Spleen (tissue), 11 donors: Measurements from ENCODE around the gene FAF1. TPM values are rescaled to one million over a fixed set of nuclear protein-coding genes. Genes with fewer than 3 reads are reported as not detected.
"Not testable (repeated sequence)": the region's sequence is repeated elsewhere in the genome, so short reads cannot be mapped to it uniquely, and the experiment has no call there.

Experiments
- DNase-seq: peaks from one replicate; pipeline ENCODE4 v3.0.0-alpha.2; 2020
- H3K27ac ChIP-seq, 8 donors: fragments of 200-600 bp; sonication (generic) in 7 of 8; 1 replicate in 4 of 8; 2 replicates in 4 of 8; pipeline versions ENCODE4 v1.5.0 to v1.8.0; 2016 to 2021; ENCODE audit warnings: inconsistent platforms in 4 of 8, mild to moderate bottlenecking in 4 of 8, moderate library complexity in 1 of 8
- H3K27me3 ChIP-seq, 7 donors: fragments of 200-600 bp; sonication (generic) in 6 of 7; replicated peaks in 1 of 7; 1 replicate in 4 of 7; 2 replicates in 3 of 7; pipeline versions ENCODE4 v1.5.0 to v1.8.0; 2016 to 2021; ENCODE audit warnings: inconsistent platforms in 3 of 7, mild to moderate bottlenecking in 1 of 7
- H3K36me3 ChIP-seq, 6 donors: fragments of 200-600 bp; sonication (generic) in 5 of 6; 1 replicate in 4 of 6; 2 replicates in 2 of 6; pipeline versions ENCODE4 v1.5.0 to v1.8.0; 2016 to 2021; ENCODE audit warnings: inconsistent platforms in 2 of 6
- H3K4me1 ChIP-seq, 6 donors: fragments of 200-600 bp; sonication (generic) in 5 of 6; 1 replicate in 3 of 6; 2 replicates in 3 of 6; pipeline versions ENCODE4 v1.5.0 to v1.8.0; 2016 to 2021; ENCODE audit warnings: inconsistent platforms in 3 of 6
- H3K4me3 ChIP-seq, 8 donors: fragments of 200-600 bp; sonication (generic) in 7 of 8; 1 replicate in 4 of 8; 2 replicates in 4 of 8; pipeline versions ENCODE4 v1.5.0 to v1.8.0; 2016 to 2021; ENCODE audit warnings: inconsistent platforms in 4 of 8, mild to moderate bottlenecking in 4 of 8, moderate library complexity in 2 of 8
- H3K9me3 ChIP-seq, 8 donors: fragments of 200-600 bp; sonication (generic) in 7 of 8; 1 replicate in 4 of 8; 2 replicates in 4 of 8; pipeline versions ENCODE4 v1.5.0 to v1.8.0; 2016 to 2021; ENCODE audit warnings: inconsistent platforms in 4 of 8
- CTCF ChIP-seq, 11 experiments: fragments of 200-600 bp in 7 of 11; fragments of 450-650 bp in 4 of 11; sonication (generic) in 4 of 11; IDR thresholded peaks in 8 of 11; conservative IDR thresholded peaks in 3 of 11; 1 replicate in 7 of 11; 2 replicates in 4 of 11; pipeline versions ENCODE4 v1.4.0 to v1.8.0; 2016 to 2021; ENCODE audit warnings: antibody characterized with exemption in 11 of 11, inconsistent platforms in 4 of 11, mild to moderate bottlenecking in 1 of 11
- POLR2A ChIP-seq, 3 donors: fragments of 450-650 bp; IDR thresholded peaks; one replicate each; pipeline ENCODE4 v1.5.1; 2017; ENCODE audit warnings: antibody characterized with exemption in 3 of 3, mild to moderate bottlenecking in 1 of 3
- POLR2AphosphoS5 ChIP-seq, 3 donors: sonication (generic); formaldehyde crosslinking; IDR thresholded peaks; one replicate each; pipeline ENCODE4 v1.5.1; 2017; ENCODE audit warnings: antibody characterized with exemption in 3 of 3
- whole genome bisulfite sequencing, 5 donors: extraction: QIAGEN DNeasy Blood & Tissue Kit in 3 of 5; methylation state at CpG; one replicate each; pipeline versions ENCODE4 v1.1.5 to v1.1.7; 2013 to 2018; 5-methylcytosine and 5-hydroxymethylcytosine counted together
- intact Hi-C: fragments of 100-400 bp; cut with DNase I; formaldehyde crosslinking; loops from one replicate; pipeline ENCODE4 v1.15.0; 2023; ENCODE audit warnings: low total_unique reads
- polyA plus RNA-seq, 3 donors: library from polyadenylated mRNA; stranded (reverse); fragments of 200-250 nt; gene quantifications; one replicate each; pipeline ENCODE4 v1.2.1, GENCODE V29; 2013
- total RNA-seq, 7 donors: library from RNA; depleted of rRNA in 3 of 7; stranded (reverse); fragments of >200 nt in 3 of 7; fragmentation: NEBNext Ultra II Directional in 4 of 7; extraction: Animal tissue kit (Norgen Biotek cat#: 25700) in 4 of 7; gene quantifications; one replicate each; pipeline versions ENCODE4 v1.1.0 to v1.2.1, GENCODE V29; 2016 to 2021
- donor health status: healthy with polysubstance abuse.
- donor health status: DM: no; HTN: no; CAD: no; lungs with moderate emphysema.
- donor health status: DM: no; HTN: no; CAD: no.
- donor health status: Bipolar disorder and iron deficiency.
- donor health status: healthy.
- donor health status: DM: no; HTN: no; CAD: no.
- donor health status: DM: yes; HTN: yes; CAD: no.

Gene FAF1
- total and polyA plus RNA-seq, 10 donors, result 16.7 to 58.7 (median 40.0) TPM

GRCh38 chr1:50735443-50735842 is 224.6 kb downstream of the FAF1 start:
- DNase-seq, result no peak
- Histone ChIP-seq H3K4me3 (no peak overlapping the region), H3K4me1 (peaks cover 0 to 26% (median 5%) of the 10 kb centered on the region in 6 donors), H3K36me3 (peaks cover 0 to 30% (median 3%) of the 10 kb centered on the region in 6 donors), H3K27me3 (no peaks in the 10 kb centered on the region), H3K9me3 (no peaks in the 10 kb centered on the region), H3K27ac (no peak overlapping the region)
- TF ChIP-seq POLR2A (IDR thresholded peaks at IDR 0.05) (no peak), CTCF (IDR thresholded peaks at IDR 0.05 in 8 of 11, conservative IDR thresholded peaks at IDR 0.05 in 3 of 11) (peak in 7 of 11 experiments; percentile 14 to 48 (median 37))
- 71 to 85% (median 81%) methylated on average over 2 of the region's 2 CpGs for WGBS, 5 donors
- intact Hi-C loops, result loop anchor here (10.0 kb wide), 1 partner anchor 371 kb away; no protein-coding TSS in a partner anchor

- H3K9me3 ChIP-seq, H3K27ac ChIP-seq, H3K27me3 ChIP-seq, DNase-seq, intact Hi-C loops, H3K4me3 ChIP-seq: not testable (repeated sequence)
- WGBS, 5 donors, result 93 to 97% (median 96%) methylated on average over 4 of the region's 4 CpGs
- H3K36me3 ChIP-seq, result peaks cover 0 to 18% (median 0%) of the 10 kb centered on the region in 6 donors
- peaks cover 0 to 44% (median 23%) of the 10 kb centered on the region in 6 donors for H3K4me1 ChIP-seq
Observed at GRCh38 chr1:50727578-50727977, 232.5 kb downstream of the FAF1 start.

- Histone ChIP-seq H3K27ac (peak overlapping the region; percentile 45 to 84 (median 70)), H3K4me3 (no peak overlapping the region), H3K4me1 (peaks cover 0 to 43% (median 26%) of the 10 kb centered on the region in 6 donors), H3K36me3 (peaks cover 0 to 22% (median 0%) of the 10 kb centered on the region in 6 donors), H3K9me3 (no peaks in the 10 kb centered on the region), H3K27me3 (no peaks in the 10 kb centered on the region)
- intact Hi-C loops, result no loop called here
- 50 to 66% (median 59%) methylated on average over 4 of the region's 4 CpGs for WGBS, 5 donors
- DNase-seq, result no peak
- TF ChIP-seq POLR2AphosphoS5 (IDR thresholded peaks at IDR 0.05) (no peak), CTCF (IDR thresholded peaks at IDR 0.05 in 8 of 11, conservative IDR thresholded peaks at IDR 0.05 in 3 of 11) (no peak), POLR2A (IDR thresholded peaks at IDR 0.05) (no peak)
Observed at GRCh38 chr1:50724626-50725286, 235.3 kb downstream of the FAF1 start.

GRCh38 chr1:50720457-50721053 is 239.5 kb downstream of the FAF1 start:
- Histone ChIP-seq H3K27ac (no peak overlapping the region), H3K9me3 (peaks cover 0 to 8% (median 5%) of the 10 kb centered on the region in 8 donors), H3K4me1 (peaks cover 0 to 40% (median 25%) of the 10 kb centered on the region in 6 donors), H3K4me3 (no peak overlapping the region), H3K36me3 (peaks cover 0 to 18% (median 0%) of the 10 kb centered on the region in 6 donors), H3K27me3 (no peaks in the 10 kb centered on the region)
- intact Hi-C loops, result no loop called here
- TF ChIP-seq CTCF (IDR thresholded peaks at IDR 0.05 in 8 of 11, conservative IDR thresholded peaks at IDR 0.05 in 3 of 11) (no peak), POLR2AphosphoS5 (IDR thresholded peaks at IDR 0.05) (no peak), POLR2A (IDR thresholded peaks at IDR 0.05) (no peak)
- DNase-seq, result no peak
- WGBS, 5 donors, result 87 to 90% (median 88%) methylated on average over 4 of the region's 4 CpGs
